GM18867 (cell line): ENCODE measurements around the gene PAQR5.

Experiments used
- ATAC-seq: cut with Tn5 transposase; IDR thresholded peaks from one replicate; pipeline ENCODE4 v1.9.1; 2021; ENCODE audit warnings: mild to moderate bottlenecking, moderate library complexity; ENCODE audit not compliant: unreplicated experiment

The PAQR5 gene

GRCh38 chr15:69389426-69389825 lies 90.7 kb downstream of the PAQR5 start:
- ATAC-seq, result no peak

DNA sequence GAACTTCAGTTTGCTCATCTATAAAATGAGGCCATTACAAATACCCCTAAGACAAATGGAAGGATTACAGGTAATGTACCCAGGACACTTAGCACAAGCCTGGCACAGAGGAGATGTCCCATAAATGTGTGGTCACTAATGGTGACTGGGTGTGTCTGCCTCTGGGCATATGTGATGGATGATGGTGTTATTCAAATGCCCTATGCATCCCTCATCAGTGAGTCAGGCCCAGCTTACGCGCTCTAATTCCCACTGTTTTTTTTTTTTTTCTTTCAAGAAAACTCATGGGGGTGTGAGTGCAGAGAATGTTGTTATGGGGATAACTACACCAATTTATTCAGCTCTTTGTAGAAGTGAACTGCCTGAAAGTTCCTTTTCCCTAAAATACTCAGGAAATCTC lies 91.9 kb downstream of the PAQR5 start:
- ATAC-seq, result no peak

GRCh38 chr15:69391046-69391757 lies 92.5 kb downstream of the PAQR5 start:
- no peak for ATAC-seq

DNA sequence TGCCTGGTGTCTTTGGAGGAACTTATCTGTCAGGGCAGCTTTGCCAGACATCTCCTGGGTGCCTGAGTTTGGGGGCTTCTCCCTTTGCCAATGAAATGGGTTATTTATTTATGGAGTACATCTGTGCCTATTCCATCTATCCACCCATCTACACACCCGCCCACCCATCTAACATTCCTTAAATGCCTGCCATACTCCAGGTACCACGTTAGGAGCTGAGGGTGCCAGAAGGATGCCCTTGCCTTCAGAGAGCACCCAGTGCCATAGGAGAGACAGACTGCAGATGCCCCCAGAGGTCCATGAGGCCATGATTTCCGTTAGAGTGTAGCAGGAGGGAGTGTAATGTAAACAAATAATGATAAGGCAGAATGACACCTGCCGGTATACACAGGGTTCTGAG lies 93.6 kb downstream of the PAQR5 start:
- no peak for ATAC-seq

DNA sequence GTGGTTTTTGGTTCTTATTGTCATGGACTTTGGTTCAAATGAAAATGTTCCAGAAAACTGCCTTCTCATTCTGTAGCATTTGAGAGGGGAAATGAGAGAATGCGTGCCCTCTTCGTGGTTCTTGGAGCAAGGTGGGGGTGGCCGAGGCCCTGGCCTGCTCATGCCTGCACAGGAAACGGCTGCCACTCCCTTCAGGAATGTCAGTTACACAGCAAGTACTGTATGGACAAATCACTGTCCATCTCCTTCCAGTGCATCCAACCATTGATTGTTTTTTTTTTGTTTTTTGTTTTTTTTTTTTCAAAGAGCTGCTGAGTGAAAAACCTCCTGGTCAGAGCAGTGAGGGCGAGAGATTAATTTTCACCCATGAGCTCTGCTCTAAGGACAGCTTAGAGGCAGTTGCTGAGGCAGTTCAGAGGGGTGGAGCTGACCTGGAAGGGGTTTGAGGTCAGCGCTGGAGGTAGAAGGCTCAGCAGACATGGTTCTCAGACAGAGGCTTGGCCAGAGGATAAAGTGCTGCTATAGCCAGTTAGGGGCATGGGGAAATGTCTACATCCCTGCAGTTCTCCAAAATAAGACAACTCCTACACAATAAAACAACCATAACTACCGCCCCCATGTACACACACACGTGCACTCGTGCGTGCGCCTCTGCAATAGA lies 95.2 kb downstream of the PAQR5 start:
- no peak for ATAC-seq

GRCh38 chr15:69394556-69395282 lies 96.0 kb downstream of the PAQR5 start:
- peak; percentile 53 for ATAC-seq

GRCh38 chr15:69395460-69395859 lies 96.7 kb downstream of the PAQR5 start:
- ATAC-seq, result no peak

DNA sequence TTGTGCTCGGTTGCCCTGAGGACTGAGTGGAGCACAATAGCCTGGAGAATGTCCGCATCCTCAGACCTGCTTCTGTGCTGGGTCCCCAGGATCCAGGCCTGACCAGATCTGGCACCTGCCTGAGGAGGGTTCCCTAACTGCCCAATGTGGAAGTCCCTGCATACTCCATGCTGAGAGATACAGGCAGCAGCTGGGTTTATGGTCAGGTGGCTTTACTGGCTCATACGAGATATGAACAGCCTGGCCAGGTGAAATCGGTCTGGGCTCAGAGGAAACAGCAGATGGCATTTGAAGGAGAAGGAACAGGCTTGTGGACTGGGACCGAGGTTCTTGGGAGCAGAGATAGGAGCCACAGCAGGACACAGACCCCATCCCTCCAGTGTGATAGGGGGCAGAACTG lies 97.3 kb downstream of the PAQR5 start:
- no peak for ATAC-seq

GRCh38 chr15:69398491-69398891 lies 99.8 kb downstream of the PAQR5 start:
- no peak for ATAC-seq

- no peak for ATAC-seq
Observed at GRCh38 chr15:69400850-69401249, 102.1 kb downstream of the PAQR5 start.

- ATAC-seq, result no peak
Observed at GRCh38 chr15:69402816-69403215, 104.1 kb downstream of the PAQR5 start.

GRCh38 chr15:69403594-69403993 lies 104.9 kb downstream of the PAQR5 start:
- no peak for ATAC-seq

DNA sequence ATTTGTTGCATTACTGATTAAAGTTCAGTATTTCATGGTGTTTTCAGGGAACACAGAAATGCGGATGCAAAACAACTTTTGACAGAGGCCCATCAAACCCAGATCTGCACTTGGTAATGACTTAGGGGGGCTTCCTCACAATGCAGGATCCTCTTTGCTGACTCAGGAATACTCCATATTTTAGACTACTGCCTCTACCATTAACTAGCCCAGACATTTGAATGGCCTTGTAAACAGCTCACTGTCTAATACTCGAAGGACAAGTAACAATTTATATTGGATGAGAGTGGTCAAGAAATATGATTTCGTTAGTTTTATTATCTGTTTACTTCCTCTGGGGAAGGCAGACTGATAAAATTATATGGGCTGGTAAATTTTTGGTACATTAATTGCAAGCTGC lies 106.4 kb downstream of the PAQR5 start:
- ATAC-seq, result no peak

GRCh38 chr15:69407719-69408400 lies 109.1 kb downstream of the PAQR5 start:
- ATAC-seq, result no peak

DNA sequence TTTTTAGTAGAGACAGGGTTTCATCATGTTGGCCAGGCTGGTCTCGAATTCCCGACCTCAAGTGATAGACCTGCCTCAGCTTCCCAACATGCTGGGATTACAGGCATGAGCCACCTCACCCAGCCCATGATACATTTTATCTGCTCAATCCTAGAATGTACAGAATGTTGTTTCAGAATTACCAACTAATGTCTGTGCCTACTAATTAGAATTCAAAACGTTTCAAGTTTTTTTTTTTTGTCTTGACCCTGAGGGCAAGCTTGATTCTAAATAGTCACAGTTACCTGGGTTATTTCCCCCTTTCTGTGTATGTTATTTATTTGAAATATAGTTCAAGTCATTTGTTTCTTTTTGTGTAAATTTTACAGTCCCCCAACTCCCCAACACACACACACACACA lies 110.1 kb downstream of the PAQR5 start:
- ATAC-seq, result no peak

DNA sequence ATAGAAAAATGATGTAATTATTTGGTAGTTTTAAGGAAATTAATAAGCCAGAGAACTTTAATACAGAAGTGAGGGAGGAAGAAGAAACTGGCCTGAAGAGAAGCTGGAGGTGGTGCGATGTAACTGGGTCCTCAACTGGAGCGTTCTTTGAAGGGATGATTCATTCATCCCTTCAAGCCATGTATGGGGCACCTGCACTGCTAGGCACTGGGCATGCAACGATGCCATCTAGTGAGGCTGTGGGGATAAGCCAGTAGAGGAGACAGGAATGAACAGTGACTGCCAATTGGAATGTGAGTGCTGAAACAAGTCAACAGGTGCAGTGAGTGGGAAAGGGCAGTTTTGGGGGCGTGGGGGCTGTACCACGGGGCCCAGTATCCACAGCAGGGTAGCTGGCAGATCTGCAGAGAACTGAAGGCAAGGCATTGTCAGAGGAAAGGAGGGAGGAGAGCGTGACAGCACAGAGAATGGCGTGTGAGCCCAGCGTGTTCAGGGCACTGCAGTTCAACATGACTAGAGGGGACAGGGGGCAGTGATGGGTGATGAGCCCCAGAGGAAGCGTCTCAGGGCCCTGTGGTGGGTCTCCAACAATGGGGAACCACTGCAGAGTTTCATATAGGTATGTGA lies 111.6 kb downstream of the PAQR5 start:
- ATAC-seq, result no peak

- no peak for ATAC-seq
Observed at GRCh38 chr15:69412274-69412673, 113.6 kb downstream of the PAQR5 start.

GRCh38 chr15:69412701-69413100 lies 114.0 kb downstream of the PAQR5 start:
- ATAC-seq, result no peak

DNA sequence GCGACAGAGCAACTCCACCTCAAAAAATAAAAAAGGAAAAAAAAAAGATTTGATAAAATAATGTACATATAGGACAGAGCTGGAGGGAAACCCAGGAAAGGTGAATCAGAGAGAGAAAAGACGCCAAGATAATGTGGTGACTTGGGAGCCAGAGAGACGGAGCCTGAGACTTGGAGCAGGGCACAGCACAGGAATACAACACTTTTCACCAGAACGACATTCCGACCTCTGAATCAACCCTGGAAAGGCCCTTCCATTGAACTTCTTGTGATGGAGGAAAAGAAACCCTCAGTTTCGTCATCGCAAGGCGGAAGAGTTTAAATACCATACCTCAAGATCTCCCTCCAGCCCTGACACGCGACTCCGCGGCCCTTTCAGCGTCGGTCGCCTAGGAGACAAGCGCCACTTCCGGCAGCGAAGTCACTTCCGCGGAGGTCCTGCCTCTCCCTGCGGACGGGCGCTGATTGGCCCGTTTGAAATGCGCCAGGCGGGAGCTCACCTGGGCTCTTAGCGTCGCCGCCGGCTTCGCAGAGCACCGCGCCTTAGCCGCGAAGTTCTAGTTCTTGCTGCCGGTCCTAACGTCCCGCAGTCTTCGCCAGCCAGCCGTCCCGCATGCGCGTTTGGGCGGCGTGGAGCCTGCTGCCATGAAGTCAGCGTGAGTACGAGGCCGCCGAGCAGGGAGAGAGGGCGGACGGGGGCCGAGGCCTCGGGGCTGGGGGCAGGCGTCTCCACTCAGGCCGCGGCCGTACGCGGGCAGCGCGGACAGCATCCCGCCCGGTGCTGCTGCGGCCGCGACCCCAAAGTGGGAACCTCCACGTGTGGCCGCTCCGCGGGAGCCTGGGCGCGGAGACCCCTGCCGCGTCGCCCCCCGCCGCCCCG lies 115.3 kb downstream of the PAQR5 start, which contains the start of gene KIF23:
Gene KIF23 (plus strand): TSS at position 528 of the 879 bp plus-strand sequence. CDS start 117 bp downstream, at position 645.
- peak; percentile 96 for ATAC-seq

GRCh38 chr15:69414701-69415167 lies 116.0 kb downstream of the PAQR5 start:
- peak; percentile 28 for ATAC-seq
